H4 (cell line): ENCODE results near the gene SMCP. TPM values are rescaled to one million over a fixed set of nuclear protein-coding genes. Genes with fewer than 3 reads are reported as not detected.

Experiments used
- total RNA-seq: library from RNA; depleted of rRNA; stranded (reverse); fragments of >200 nt; shearing (Covaris generic); gene quantifications from 2 replicates; pipeline ENCODE4 v1.2.3, GENCODE V29; 2014; rRNA removed

Gene SMCP
- total RNA-seq, 1 experiment from 2014 or later: not detected

Other genes starting within 250 kb of the SMCP start
- gene LCE2D, start 214.9 kb upstream of the SMCP start, total RNA-seq: not detected in 2 replicates
- not detected in 2 replicates for gene LCE2C, start 203.0 kb upstream of the SMCP start, total RNA-seq
- gene LCE2B, start 192.2 kb upstream of the SMCP start, total RNA-seq: not detected in 2 replicates
- gene LCE2A, start 180.0 kb upstream of the SMCP start, total RNA-seq: not detected in 2 replicates
- not detected in 2 replicates for gene LCE4A, start 170.2 kb upstream of the SMCP start, total RNA-seq
- gene KPRP, start 120.3 kb upstream of the SMCP start, total RNA-seq: not detected in 2 replicates
- not detected in 2 replicates for gene LCE1F, start 103.2 kb upstream of the SMCP start, total RNA-seq
- gene LCE1E, start 92.1 kb upstream of the SMCP start, total RNA-seq: not detected in 2 replicates
- not detected in 2 replicates for gene LCE1D, start 81.6 kb upstream of the SMCP start, total RNA-seq
- gene LCE1C, start 71.7 kb upstream of the SMCP start, total RNA-seq: not detected in 2 replicates
- gene LCE1B, start 66.4 kb upstream of the SMCP start, total RNA-seq: not detected in 2 replicates
- gene LCE1A, start 50.8 kb upstream of the SMCP start, total RNA-seq: not detected in 2 replicates
- gene LCE6A, start 35.5 kb upstream of the SMCP start, total RNA-seq: not detected in 2 replicates
- not detected in 2 replicates for gene LCE7A, start 18.3 kb upstream of the SMCP start, total RNA-seq
- not detected in 2 replicates for gene IVL, start 30.2 kb downstream of the SMCP start, total RNA-seq
- not detected in 2 replicates for gene SPRR5, start 68.9 kb downstream of the SMCP start, total RNA-seq
- gene SPRR4, start 92.3 kb downstream of the SMCP start, total RNA-seq: not detected in 2 replicates
- not detected in 2 replicates for gene SPRR1A, start 105.8 kb downstream of the SMCP start, total RNA-seq
- gene SPRR3, start 123.4 kb downstream of the SMCP start, total RNA-seq: not detected in 2 replicates
- gene SPRR1B, start 152.9 kb downstream of the SMCP start, total RNA-seq: not detected in 2 replicates
- not detected in 2 replicates for gene SPRR2D, start 162.8 kb downstream of the SMCP start, total RNA-seq
- gene SPRR2A, start 179.2 kb downstream of the SMCP start, total RNA-seq: not detected in 2 replicates
- gene SPRR2B, start 193.3 kb downstream of the SMCP start, total RNA-seq: not detected in 2 replicates
- not detected in 2 replicates for gene SPRR2E, start 216.2 kb downstream of the SMCP start, total RNA-seq
- not detected in 2 replicates for gene SPRR2F, start 235.2 kb downstream of the SMCP start, total RNA-seq